Aorta (tissue), 5 donors: ENCODE results near the gene RMP24.

Source experiments
- ATAC-seq: fragments of 200-7000 bp; cut with Tn5 transposase; one replicate; pipeline ENCODE4 v1.9.1; 2022; ENCODE audit warnings: moderate library complexity; ENCODE audit not compliant: low FRiP score
- DNase-seq, 2 donors: peaks; one replicate each; pipeline ENCODE4 v3.0.0-alpha.2; 2020
- H3K27ac ChIP-seq, 2 donors: one replicate each; pipeline ENCODE4 v1.5.1; 2013; ENCODE audit warnings: low read length in 2 of 2, mild to moderate bottlenecking in 2 of 2, moderate library complexity in 2 of 2, control low read depth in 1 of 2, inconsistent platforms in 1 of 2, low read depth in 1 of 2
- H3K27me3 ChIP-seq, 2 donors: one replicate each; pipeline ENCODE4 v1.6.1; 2013; ENCODE audit warnings: control low read depth in 1 of 2, low read length in 1 of 2, mild to moderate bottlenecking in 1 of 2, moderate library complexity in 1 of 2; ENCODE audit not compliant: insufficient read depth in 2 of 2, control insufficient read depth in 1 of 2
- H3K36me3 ChIP-seq, 2 donors: one replicate each; pipeline ENCODE4 v1.6.1; 2013; ENCODE audit warnings: control low read depth in 1 of 2, low read length in 1 of 2, mild to moderate bottlenecking in 1 of 2; ENCODE audit not compliant: insufficient read depth in 2 of 2, control insufficient read depth in 1 of 2
- H3K4me1 ChIP-seq, 2 donors: one replicate each; pipeline ENCODE4 v1.6.1; 2013; ENCODE audit warnings: low read length in 2 of 2, control low read depth in 1 of 2, mild to moderate bottlenecking in 1 of 2, moderate library complexity in 1 of 2; ENCODE audit not compliant: insufficient read depth in 2 of 2, control insufficient read depth in 1 of 2
- H3K4me3 ChIP-seq, 2 donors: one replicate each; pipeline ENCODE4 v1.5.1; 2013; ENCODE audit warnings: low read length in 2 of 2, control low read depth in 1 of 2, mild to moderate bottlenecking in 1 of 2
- H3K9me3 ChIP-seq: one replicate; pipeline ENCODE4 v1.6.1; 2013; ENCODE audit warnings: mild to moderate bottlenecking, low read length; ENCODE audit not compliant: control insufficient read depth
- WGBS, 2 donors: extraction: QIAGEN DNeasy Blood & Tissue Kit; methylation state at CpG; one replicate each; pipeline ENCODE4 v1.1.7; 2013; 5-methylcytosine and 5-hydroxymethylcytosine counted together
- intact Hi-C, 2 donors: fragments of 100-400 bp; cut with DNase I; formaldehyde crosslinking; loops; one replicate each; pipeline versions ENCODE4 v1.14.2 to v1.15.0; 2022
- donor health status: healthy with polysubstance abuse.
- donor health status: Bipolar disorder and iron deficiency.
- donor health status: DM: no; HTN: no; CAD: no.
- donor health status: DM: no; HTN: no; CAD: no.
- donor health status: DM: yes; HTN: yes; CAD: no.

RMP24 gene

DNA sequence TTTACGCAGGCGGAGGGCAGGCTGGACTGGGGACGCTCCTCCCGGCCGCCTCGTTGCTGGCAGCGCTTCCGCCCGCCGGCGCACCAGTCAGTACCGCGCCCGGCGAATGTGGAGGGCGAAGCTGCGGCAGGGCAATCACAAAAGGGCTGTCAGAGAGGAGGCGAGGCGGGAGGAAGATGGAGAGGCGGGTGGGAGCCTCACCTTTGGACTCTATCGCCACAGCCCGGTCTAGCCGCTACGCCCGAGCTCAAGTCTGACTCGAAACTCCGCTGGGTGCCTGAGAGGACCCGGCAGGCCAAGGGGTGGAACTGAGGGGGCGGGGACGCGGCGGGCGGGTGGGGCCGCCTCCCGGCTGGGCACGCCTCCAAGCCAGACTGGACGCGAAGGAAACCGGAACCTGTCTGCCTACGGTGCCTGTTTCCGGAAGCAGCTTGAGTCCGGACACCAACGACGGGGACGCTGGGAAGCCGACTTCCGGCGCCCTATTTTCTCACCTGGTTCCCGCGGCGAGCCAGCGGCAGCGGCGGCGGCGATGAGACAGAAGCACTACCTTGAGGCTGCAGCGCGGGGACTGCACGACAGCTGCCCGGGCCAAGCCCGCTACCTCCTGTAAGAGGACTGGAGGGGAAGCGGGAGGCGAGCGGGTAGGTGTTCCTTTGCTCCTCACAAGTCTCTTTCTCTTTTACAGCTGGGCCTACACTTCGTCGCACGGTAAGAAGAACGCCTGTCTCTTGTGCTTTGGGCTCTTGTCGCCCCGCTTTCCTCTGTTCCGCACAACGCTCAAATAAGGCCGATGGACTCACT lies at the start of gene RMP24:
Gene RMP24 (plus strand): TSS at position 483 of the 804 bp plus-strand sequence.
- Histone ChIP-seq H3K4me3 (peak within 1 kb of the TSS; percentile 81 to 87), H3K9me3 (no peaks in the 10 kb centered on the region), H3K27ac (peak within 1 kb of the TSS; percentile 59 to 96), H3K4me1 (peaks cover 0 to 6% of the 10 kb centered on the region in 2 donors), H3K36me3 (no peaks in the 10 kb centered on the region), H3K27me3 (no peaks in the 10 kb centered on the region)
- ATAC-seq (peak; percentile 98), DNase-seq (peak; percentile 95 to 97)
- WGBS, 2 donors = 0% methylated on average over 70 to 73 of the region's 73 CpGs
- intact Hi-C loops = loop anchor here in 1 of 2 donors (5.0 kb wide), 1 partner anchor 95 kb away; the partner anchor contains the start of gene RPRD1A

DNA sequence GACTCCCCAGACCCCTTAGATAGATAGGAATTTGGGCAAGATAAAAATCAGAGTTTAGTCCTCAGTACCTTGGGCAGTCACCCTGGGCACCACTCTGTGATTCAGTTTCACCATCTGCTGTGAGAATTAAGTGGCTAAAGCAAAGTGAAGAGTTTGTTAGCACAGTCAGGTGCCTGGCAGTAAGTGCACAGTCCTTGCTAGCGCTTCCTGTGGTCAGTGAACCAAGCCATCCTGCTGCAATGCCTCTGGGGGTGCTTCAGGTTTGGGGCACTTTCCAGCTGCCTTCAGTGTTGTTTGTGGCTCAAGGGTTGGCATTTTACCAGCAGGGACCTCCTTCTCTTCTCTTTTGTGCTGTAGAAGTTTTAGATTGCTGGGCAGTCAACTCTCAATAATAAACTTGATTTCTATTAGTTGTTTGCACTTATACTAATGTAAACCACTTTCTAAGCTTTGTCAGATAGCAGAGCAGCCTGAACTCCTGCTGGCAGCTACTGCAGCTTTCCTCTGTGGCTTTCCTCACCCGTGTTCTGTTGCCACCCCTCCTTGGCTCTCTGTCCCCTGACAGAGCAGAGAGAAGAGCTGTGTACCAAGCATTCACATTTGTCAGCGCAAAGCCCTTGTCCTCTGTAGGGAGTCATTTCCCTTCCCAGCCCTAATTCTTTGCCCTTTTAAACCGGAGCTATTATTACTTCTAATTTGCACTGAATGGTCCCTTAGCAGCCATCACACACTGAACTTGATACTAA lies 48.4 kb upstream of the RMP24 start:
- peaks cover 0 to 6% of the 10 kb centered on the region in 2 donors for H3K27me3 ChIP-seq
- WGBS, 2 donors = 55 to 60% methylated on average over 4 of the region's 4 CpGs
- no peaks in the 10 kb centered on the region for H3K36me3 ChIP-seq
- intact Hi-C loops = no loop called here
- DNase-seq (no peak), ATAC-seq (no peak)
- H3K27ac ChIP-seq = no peak overlapping the region
- no peak overlapping the region for H3K4me3 ChIP-seq
- H3K9me3 ChIP-seq = peaks cover 3% of the 10 kb centered on the region
- no peaks in the 10 kb centered on the region for H3K4me1 ChIP-seq

DNA sequence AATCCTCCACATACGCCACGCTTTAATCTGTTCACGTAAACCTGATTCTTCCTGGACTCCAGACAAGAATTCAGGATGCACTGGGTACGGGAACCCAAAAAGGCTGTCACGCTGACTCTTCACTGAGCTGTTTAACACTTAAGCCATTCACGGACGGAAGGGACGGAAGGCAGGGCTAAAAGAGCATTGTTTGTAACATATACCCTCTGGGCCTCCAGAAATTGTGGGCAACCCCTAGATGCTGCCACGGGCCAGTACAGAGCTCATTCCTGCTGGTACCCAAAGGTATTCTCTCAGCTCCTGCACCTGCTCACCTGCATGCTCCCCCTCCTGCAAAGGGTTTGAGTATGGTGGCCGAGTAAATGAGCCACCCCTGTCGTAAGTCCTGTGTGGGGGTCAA lies 45.6 kb upstream of the RMP24 start:
- DNase-seq = no peak
- WGBS, 2 donors = 90 to 91% methylated on average over 11 of the region's 11 CpGs
- intact Hi-C loops = no loop called here

DNA sequence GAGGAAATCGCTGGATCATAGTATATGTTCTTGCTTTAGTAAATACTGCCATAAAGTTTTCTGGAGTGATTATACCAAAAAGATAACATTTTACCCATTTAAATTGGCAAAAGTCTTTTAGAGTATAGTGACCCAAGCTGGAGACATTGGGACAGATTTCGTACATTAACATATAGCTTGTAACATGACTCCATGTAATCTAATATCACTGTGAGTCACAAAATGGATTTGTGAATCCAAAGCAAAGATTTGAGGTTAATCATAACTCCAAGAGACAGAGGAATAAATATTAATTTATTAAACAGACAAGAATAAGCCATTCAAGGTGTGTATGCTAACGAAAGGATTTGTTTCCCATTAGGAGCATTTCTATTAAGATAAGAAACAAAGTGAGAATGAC lies 45.0 kb upstream of the RMP24 start:
- ATAC-seq (no peak), DNase-seq (no peak)
- WGBS, 2 donors = 80 to 81% methylated on average over 3 of the region's 3 CpGs
- Histone ChIP-seq H3K36me3 (no peaks in the 10 kb centered on the region), H3K4me3 (no peak overlapping the region), H3K9me3 (peaks cover 8% of the 10 kb centered on the region), H3K27ac (no peak overlapping the region), H3K4me1 (no peaks in the 10 kb centered on the region), H3K27me3 (peaks cover 0 to 6% of the 10 kb centered on the region in 2 donors)
- intact Hi-C loops = no loop called here

More for the DNA sequence above, 45.6 kb upstream of the RMP24 start:
- Histone ChIP-seq H3K4me1 (no peaks in the 10 kb centered on the region), H3K36me3 (no peaks in the 10 kb centered on the region), H3K27ac (no peak overlapping the region), H3K4me3 (no peak overlapping the region), H3K27me3 (peaks cover 0 to 6% of the 10 kb centered on the region in 2 donors), H3K9me3 (peaks cover 8% of the 10 kb centered on the region)
- no peak for ATAC-seq

DNA sequence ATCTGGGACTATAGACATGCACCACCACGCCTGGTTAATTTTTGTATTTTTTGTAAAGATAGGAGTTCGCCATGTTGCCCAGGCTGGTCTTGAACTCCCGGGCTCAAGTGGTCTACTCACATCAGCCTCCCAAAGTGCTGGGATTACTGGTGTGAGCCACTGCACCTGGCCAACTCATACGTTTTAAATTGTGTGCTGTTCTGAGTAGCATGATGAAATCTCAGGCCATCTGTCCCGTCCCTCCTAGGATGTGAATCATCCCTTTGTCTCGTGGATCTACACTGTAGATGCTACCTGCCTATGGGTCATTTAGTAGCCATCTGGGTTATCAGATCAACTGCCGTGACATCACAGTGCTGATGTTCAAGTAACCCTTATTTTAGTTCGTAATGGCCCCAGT lies 38.5 kb upstream of the RMP24 start:
- H3K4me1 ChIP-seq = no peaks in the 10 kb centered on the region
- ATAC-seq (no peak), DNase-seq (no peak)
- 80 to 81% methylated on average over 8 of the region's 8 CpGs for WGBS, 2 donors
- H3K9me3 ChIP-seq = peaks cover 5% of the 10 kb centered on the region
- H3K4me3 ChIP-seq = no peak overlapping the region
- H3K36me3 ChIP-seq = no peaks in the 10 kb centered on the region
- intact Hi-C loops = no loop called here
- H3K27me3 ChIP-seq = no peaks in the 10 kb centered on the region
- no peak overlapping the region for H3K27ac ChIP-seq

DNA sequence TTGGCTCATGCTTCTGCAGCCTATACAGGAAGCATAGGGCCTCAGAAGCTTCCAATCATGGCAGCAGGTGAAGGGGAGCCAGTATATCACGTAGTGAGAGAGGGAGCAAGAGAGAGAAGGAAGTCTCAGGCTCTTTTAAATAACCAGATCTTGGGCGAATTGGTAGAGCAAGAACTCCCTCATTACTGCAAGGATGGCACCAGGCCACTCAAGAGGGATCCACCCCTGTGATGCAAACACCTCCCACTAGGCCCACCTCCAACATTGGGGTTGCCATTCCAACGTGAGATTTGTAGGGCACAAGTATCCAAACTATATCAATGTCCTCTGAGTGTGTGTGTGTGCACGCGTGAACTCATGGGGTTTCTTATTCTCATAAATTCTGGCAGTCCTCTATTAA lies 37.6 kb upstream of the RMP24 start:
- DNase-seq (no peak), ATAC-seq (no peak)
- Histone ChIP-seq H3K27ac (no peak overlapping the region), H3K4me3 (no peak overlapping the region), H3K4me1 (no peaks in the 10 kb centered on the region), H3K9me3 (peaks cover 5% of the 10 kb centered on the region), H3K27me3 (no peaks in the 10 kb centered on the region), H3K36me3 (no peaks in the 10 kb centered on the region)
- 72 to 76% methylated on average over 5 of the region's 5 CpGs for WGBS, 2 donors
- intact Hi-C loops = no loop called here

DNA sequence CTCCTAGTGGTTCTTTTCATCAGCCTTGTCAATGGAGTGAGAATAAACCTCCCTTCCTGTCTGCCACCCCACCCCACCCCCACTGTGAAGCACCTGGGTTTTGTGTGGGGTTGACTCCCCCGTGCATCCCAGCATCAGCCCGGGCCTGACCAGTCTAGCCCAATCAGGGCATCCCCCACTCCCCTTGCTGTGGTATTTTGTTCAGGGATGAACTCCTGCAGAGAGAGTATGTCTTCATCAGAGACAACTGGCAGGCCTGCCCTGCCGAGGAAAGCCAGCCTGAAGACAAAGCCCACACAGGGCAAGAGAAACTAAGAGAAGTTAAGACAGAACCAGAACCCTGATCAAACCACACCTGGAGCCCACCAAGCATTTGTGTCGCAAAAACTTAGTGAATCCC lies 36.7 kb upstream of the RMP24 start:
- H3K27ac ChIP-seq = no peak overlapping the region
- 72 to 73% methylated on average over 4 of the region's 4 CpGs for WGBS, 2 donors
- intact Hi-C loops = no loop called here
- no peaks in the 10 kb centered on the region for H3K36me3 ChIP-seq
- H3K9me3 ChIP-seq = no peaks in the 10 kb centered on the region
- ATAC-seq (no peak), DNase-seq (no peak)
- H3K4me3 ChIP-seq = no peak overlapping the region
- H3K27me3 ChIP-seq = no peaks in the 10 kb centered on the region
- no peaks in the 10 kb centered on the region for H3K4me1 ChIP-seq

DNA sequence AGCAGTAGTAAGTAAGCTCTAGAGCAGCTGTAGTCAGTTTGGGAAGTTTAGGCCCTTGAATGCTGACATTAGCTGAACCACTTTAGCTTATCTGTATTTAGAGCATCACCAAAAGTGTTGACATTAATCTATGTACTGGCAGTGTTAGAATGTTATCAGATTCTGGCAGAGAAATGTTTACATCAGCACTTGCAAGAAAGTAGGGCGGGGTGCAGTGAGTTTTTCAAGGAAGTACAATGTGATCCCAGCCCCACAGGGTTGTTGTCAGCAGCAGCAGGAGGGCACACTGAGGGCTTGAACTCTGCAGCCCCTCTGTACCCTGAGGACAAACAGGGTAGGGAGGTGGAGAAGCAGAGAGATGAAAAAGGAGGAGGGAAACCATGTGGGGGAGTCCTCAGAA lies 35.5 kb upstream of the RMP24 start:
- H3K4me3 ChIP-seq = no peak overlapping the region
- WGBS, 2 donors = 63 to 82% methylated on average over 1 of the region's 1 CpG
- H3K4me1 ChIP-seq = no peaks in the 10 kb centered on the region
- DNase-seq (no peak), ATAC-seq (no peak)
- no peaks in the 10 kb centered on the region for H3K9me3 ChIP-seq
- no peak overlapping the region for H3K27ac ChIP-seq
- no peaks in the 10 kb centered on the region for H3K36me3 ChIP-seq
- intact Hi-C loops = no loop called here
- H3K27me3 ChIP-seq = no peaks in the 10 kb centered on the region

DNA sequence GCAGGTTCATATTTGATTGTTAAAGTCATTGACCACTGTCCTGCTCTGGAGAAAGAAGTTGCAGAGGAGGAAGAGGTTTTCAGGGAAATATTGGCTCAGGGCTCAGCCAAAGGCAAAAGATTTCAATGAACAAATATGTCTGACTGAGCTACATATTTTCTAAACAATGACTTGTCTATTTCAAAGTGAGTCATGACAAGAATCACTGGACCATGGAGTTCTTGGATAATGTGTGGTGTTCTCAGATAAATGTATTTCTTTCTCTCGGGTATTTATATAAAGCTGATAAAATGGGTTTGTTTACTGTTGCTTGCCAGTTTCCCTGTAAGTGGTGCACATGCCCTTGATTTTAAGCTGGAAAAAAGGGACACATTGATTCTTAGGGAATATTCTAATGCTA lies 34.3 kb upstream of the RMP24 start:
- 6 to 11% methylated on average over 1 of the region's 1 CpG for WGBS, 2 donors
- no peaks in the 10 kb centered on the region for H3K36me3 ChIP-seq
- no peaks in the 10 kb centered on the region for H3K4me1 ChIP-seq
- intact Hi-C loops = no loop called here
- ATAC-seq (no peak), DNase-seq (no peak)
- H3K27me3 ChIP-seq = no peaks in the 10 kb centered on the region
- no peak overlapping the region for H3K27ac ChIP-seq
- H3K4me3 ChIP-seq = no peak overlapping the region
- no peaks in the 10 kb centered on the region for H3K9me3 ChIP-seq
